ENCODE results near the gene CENPE.
A peak's percentile ranks its signal among the peaks of the same experiment; 100 is the strongest.
"Not testable (repeated sequence)": the region's sequence is repeated elsewhere in the genome, so short reads cannot be mapped to it uniquely, and the experiment has no call there.

Gene CENPE, protein sequence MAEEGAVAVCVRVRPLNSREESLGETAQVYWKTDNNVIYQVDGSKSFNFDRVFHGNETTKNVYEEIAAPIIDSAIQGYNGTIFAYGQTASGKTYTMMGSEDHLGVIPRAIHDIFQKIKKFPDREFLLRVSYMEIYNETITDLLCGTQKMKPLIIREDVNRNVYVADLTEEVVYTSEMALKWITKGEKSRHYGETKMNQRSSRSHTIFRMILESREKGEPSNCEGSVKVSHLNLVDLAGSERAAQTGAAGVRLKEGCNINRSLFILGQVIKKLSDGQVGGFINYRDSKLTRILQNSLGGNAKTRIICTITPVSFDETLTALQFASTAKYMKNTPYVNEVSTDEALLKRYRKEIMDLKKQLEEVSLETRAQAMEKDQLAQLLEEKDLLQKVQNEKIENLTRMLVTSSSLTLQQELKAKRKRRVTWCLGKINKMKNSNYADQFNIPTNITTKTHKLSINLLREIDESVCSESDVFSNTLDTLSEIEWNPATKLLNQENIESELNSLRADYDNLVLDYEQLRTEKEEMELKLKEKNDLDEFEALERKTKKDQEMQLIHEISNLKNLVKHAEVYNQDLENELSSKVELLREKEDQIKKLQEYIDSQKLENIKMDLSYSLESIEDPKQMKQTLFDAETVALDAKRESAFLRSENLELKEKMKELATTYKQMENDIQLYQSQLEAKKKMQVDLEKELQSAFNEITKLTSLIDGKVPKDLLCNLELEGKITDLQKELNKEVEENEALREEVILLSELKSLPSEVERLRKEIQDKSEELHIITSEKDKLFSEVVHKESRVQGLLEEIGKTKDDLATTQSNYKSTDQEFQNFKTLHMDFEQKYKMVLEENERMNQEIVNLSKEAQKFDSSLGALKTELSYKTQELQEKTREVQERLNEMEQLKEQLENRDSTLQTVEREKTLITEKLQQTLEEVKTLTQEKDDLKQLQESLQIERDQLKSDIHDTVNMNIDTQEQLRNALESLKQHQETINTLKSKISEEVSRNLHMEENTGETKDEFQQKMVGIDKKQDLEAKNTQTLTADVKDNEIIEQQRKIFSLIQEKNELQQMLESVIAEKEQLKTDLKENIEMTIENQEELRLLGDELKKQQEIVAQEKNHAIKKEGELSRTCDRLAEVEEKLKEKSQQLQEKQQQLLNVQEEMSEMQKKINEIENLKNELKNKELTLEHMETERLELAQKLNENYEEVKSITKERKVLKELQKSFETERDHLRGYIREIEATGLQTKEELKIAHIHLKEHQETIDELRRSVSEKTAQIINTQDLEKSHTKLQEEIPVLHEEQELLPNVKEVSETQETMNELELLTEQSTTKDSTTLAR (N-terminal part only)

DNA sequence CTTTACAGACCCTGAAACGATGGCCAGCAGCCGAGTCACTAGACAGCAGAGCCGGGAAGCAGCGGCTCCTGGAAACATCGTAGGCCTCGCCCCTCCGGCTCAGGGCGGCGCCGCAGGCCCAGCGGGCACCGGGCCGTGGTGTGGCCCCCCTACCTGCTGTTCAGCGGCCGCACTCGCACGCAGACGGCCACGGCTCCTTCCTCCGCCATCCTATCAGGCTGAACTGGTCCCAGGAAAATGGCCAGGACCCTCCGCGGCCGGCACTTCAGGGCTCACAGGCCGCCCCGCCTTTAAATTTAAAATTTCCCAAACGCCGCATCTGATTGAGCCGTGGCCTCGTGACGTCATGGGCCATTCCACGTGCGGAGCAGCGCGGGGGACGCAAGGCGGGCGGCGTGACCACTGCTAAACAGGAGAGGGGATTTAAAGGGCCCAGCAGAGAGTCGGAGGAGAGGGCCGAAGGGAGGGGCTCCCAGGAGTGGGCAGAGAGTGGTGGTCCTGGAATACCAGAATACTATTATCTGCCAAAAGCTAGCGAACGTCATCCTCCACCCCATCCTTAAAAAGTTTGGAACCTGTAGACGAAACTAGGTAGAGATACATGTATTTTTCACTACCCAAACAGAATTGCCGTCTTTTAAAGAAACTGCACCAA lies at the start of gene CENPE:
CENPE (minus strand) TSS at position 233 of the 655 bp plus-strand sequence; CDS start at position 209, 24 bp downstream.
- DNase-seq (ENCODE audit: low spot score): peak; percentile 85

DNA sequence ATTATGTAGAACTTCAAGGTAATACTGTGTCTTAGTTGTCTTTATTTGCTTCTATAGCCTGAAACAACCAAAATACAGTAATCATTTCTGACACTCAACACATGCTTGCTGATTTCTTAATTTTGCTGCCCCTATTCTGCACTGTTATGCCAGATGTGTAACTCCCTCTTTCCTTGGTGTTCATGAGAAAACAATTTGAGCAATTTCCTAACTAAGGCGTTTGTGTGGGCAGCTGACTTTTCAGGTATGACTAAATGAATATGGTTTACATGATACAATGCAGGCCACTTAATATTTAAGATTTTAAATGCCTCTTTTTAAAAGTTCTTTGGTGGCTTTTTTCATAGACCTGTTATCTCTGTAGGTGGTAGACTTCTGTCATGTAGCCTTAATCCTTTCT lies 46.1 kb upstream of the CENPE start:
- DNase-seq (ENCODE audit: low spot score): no peak

DNA sequence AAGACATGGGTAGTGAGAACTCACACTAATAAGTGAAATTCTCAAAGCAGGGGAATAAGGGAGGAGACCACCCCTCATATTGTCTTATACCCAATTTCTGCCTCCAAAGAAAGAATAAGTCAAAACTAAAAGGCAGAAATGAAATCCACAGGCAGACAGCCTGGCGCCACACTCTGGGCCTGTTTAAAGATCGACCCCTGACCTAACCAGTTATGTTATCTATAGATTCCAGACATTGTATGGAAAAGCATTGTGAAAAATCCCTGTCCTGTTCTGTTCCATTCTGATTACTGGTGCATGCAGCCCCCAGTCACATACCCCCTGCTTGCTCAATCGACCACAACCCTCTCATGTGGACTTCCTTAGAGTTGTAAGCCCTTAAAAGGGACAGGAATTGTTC lies 32.8 kb upstream of the CENPE start:
- not testable (repeated sequence) for DNase-seq (ENCODE audit: low spot score)

DNA sequence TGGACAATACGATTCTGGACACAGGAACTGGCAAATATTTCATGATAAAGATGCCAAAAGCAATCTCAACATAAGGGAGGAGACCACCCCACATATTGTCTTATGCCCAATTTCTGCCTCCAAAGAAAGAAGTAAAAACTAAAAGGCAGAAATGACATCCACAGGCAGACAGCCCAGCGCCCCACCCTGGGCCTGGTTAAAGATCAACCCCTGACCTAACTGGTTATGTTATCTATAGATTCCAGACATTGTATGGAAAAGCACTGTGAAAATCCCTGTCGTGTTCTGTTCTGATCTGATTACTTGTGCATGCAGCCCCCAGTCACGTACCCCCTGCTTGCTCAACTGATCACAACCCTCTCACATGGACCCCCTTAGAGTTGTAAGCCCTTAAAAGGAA lies 25.4 kb upstream of the CENPE start:
- DNase-seq (ENCODE audit: low spot score): not testable (repeated sequence)

DNA sequence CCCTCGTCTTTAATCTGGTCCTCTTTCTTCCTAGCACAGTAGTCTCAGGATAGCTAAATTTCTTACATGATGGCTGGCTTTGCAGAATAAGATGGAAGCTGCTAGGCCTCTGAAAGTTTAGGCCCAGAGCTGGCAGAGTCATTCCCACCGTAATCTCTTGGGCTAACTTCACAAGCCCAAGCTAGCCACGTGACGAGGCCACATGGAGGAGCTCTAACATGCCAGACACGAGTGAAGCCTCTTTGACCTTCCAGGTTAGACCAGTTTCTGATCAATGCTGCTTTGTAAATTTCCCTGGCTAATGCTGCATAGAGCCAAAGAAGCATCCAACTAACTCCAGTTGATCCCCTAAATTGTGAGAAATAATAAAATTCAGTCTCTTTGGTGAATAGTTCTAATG lies 9.5 kb upstream of the CENPE start:
- DNase-seq (ENCODE audit: low spot score): no peak

DNA sequence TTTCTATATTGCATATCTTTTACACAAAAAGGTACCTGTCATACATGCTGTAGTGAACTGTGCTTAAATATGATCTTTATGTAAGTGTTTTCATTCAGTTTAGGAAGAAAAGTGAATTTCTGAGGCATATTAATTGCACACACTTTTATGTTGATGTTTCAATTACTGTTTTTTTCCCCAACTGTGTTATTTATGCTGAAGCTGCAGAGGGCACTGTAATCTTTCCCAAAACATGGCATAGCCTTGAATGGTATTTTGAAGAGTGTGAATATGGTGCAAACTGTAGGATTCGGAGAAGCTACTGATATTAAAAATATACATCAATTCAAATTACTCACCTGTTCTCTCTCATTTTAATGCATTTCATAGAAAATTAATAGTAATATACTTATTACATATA lies 6.0 kb upstream of the CENPE start:
- DNase-seq (ENCODE audit: low spot score): no peak

DNA sequence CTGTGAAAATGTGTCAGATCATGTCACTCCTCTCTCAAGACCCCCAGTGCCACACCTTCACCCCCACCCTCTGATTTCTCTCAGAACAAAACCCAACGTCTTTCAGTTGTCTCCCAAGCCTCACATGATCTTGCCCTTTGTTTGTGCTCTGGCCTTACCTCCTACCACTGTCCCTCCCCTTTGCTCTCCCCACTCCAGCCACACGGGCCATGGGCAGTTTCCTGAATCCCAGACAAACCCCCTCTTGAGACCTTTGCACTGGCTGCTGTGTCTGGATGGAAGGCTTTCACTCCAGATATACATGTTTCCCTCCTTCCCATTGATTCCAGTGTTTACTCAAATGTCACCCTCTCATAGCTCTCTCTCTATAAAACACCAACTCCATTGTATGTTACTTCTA lies 3.6 kb upstream of the CENPE start:
- no peak for DNase-seq (ENCODE audit: low spot score)

DNA sequence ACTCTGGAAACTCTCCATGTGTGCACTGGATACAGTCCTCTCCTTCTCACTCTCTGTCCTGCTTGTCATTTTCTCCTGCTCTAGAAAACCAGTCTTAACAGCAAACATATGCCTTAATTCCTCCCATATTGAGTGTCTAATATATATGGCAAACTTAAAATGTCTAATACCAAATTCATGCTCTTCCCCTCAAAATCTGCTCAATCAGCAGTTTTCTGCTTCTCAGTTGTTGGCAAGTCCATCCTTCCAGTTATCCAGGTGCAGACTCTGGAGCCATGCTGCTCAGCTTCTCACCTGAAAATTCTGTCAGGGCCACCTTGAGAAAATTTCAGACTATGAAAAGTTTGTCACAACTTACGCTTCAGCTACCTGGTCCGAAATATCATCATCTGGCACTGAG lies 3.1 kb upstream of the CENPE start:
- no peak for DNase-seq (ENCODE audit: low spot score)

DNA sequence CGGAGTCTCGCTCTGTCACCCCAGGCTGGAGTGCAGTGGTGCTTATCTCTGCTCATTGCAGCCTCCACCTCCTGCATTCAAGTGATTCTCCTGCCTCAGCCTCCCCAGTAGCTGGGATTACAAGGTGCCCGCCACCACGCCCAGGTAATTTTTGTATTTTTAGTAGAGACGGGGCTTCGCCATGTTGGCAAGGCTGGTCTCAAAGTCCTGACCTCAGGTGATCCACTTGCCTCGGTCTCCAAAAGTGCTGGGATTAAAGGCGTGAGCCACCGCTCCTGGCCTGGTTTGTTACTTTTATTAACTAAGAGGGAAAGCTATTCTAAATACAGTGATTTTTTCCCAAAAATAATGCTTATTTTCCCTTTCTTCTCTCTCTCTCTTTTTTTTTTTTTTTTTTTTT lies 866 bp upstream of the CENPE start:
- no peak for DNase-seq (ENCODE audit: low spot score)

DNA sequence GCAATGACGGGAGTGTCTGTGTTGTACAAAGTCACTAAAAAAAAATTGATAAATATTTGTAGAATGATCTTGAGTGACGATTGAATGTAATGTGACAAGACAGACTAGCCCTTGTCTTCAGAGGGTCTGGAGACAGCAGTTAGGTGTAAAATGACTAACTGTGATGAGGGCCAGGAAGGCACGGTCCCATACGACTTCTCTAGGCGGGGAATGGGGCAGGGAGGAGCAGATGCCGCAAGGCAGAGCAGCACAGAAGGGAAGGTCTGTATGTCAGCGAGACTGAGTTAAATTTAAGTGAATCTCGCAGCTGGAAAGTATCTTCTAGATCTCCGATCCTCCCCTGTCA lies 405 bp downstream of the CENPE start:
- no peak for DNase-seq (ENCODE audit: low spot score)

DNA sequence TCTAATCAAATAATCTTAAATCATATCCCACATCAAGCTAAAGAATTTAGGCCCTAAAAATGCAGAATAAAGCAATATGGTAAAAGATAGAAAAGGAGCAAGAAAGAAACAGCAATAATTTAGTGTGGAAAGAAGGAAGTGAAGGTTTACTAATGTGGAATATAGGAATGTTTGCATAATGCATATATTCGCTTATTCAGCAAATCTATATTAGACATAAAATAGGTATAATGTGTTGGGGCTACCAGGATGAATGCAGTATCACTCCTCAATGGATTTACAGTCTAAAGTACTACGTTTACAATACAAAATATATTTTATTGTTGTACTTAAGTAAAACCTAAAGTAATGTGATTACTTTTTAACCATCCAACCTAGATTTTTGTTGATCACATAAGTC lies 4.7 kb downstream of the CENPE start:
- no peak for DNase-seq (ENCODE audit: low spot score)

DNA sequence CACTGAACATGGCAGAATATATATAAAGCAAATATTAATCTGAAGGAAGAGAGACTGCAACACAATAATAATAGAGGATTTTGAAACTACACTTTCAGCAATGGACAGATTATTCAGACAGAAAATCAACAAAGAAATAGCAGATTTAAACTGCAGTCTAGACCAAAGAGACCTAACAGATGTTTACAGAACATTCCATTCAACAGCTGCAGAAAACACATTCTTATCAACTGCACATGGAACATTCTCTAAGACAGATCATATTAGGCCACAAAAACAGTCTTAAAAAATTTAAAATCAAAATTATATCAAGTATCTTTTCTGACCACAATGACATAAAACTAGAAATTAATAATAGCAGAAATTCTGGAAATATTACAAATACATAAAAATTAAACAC lies 27.1 kb downstream of the CENPE start:
- no peak for DNase-seq (ENCODE audit: low spot score)

DNA sequence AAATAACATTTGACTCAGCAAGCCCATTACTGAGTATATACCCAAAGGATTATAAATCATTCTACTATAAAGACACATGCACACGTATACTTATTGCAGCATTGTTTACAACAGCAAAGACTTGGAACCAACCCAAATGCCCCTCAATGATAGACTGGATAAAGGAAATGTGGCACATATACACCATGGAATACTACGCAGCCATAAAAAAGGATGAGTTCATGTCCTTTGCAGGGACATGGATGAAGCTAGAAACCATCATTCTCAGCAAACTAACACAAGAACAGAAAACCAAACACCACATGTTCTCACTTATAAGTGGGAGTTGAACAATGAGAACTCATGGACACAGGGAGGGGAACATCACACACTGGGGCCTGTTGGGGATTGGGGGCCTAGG lies 28.4 kb downstream of the CENPE start:
- not testable (repeated sequence) for DNase-seq (ENCODE audit: low spot score)

DNA sequence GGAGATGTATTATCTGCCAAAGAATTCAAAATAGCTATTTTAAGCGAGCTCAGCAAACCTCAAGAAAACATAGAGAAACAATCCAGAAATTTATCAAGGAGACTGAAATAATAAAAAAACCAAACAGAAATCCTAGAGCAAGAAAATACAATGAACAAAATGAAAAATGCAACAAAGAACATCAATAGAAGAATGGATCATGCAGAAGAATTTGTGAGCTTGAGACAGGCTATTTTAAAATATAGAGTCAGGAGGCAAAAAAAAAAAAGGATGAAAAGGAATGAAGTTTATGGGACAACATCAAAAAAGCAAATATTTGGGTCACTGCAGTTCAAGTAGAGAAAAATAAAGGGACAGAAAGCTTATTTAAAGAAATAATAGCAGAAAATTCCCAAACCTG lies 29.1 kb downstream of the CENPE start:
- DNase-seq (ENCODE audit: low spot score): no peak

DNA sequence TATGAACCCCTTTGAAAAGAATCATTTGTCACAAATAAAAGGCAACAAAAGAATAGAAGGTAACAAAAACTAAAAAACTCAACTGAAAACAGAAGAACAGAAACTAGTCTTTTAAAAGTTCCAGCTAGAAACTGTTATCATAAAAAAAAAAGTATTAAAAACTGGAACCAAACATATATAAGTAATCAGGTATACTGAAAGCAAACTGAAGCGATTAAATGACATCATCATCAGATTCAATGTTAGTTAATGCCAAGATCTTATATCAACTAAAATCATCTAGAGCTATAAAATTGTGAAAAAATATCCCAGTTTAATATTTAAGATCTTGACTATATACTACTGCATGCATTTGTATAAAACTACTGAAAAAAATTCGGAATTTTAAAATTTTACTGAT lies 36.0 kb downstream of the CENPE start:
- no peak for DNase-seq (ENCODE audit: low spot score)

DNA sequence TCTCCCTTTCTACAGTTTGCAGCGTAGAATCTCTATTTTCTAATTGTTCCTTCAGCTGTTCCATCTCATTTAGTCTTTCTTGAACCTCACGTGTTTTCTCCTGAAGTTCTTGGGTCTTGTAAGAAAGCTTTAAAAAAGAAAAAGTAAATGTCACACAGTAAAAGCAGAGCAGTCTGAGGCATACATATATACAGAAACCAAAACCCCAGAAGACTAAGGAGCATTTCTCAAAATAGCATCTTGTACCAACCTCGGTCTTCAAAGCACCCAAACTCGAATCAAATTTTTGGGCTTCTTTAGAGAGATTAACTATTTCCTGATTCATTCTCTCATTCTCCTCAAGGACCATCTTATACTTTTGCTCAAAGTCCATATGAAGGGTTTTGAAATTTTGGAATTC lies 39.4 kb downstream of the CENPE start:
- no peak for DNase-seq (ENCODE audit: low spot score)

DNA sequence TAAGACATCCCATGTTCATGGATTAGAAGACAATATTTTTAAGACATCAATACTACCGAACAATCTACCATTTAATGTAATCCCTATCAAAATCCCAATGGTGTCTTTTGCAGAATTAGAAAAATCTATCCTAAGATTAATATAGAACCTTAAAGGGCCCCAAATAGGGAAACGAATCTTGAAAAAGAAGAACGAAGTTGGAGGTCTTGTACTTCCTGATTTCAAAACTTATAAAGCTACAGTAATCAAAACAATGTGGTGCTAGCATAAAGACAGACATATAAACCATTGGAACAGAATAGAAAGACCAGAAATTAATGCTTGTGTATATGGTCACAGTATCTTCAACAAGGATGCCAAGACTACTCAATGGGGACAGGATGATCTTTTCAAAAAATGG lies 42.0 kb downstream of the CENPE start:
- no peak for DNase-seq (ENCODE audit: low spot score)

DNA sequence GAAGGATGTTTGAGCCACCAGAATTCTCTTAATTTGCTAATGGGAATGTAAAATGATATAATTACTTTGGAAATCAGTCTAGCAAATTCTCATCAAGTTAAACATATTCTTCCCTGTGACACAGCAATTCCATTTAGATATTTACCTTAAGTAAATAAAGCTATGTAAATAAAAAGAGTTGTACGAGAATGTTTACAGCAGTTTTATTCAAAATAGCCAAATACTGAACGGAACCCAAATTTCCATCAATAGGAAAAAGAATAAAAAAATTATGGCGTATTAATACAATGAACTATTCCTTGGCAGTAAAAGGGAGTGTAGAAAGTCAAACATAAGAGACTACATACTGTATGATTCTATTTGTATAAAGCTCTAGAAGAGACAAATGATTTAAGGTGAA lies 45.8 kb downstream of the CENPE start:
- no peak for DNase-seq (ENCODE audit: low spot score)

DNA sequence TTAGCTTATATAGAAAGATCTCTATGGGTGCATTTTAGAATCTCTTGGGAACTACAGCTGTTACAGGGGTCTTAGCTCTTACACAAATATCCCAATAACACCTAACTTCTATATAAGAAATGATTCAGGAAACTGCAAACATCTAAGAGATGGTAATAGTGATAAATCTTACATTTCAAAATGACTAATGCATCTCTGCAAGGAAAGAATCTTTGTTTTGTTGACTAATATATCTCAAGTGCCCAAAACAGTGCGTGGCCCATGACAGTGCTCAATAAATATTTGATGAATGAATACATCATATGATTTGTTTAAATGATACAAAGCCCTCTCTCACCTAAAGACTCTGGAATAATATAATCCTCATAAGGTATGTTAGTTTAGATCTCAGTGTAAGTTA lies 47.5 kb downstream of the CENPE start:
- DNase-seq (ENCODE audit: low spot score): no peak

DNA sequence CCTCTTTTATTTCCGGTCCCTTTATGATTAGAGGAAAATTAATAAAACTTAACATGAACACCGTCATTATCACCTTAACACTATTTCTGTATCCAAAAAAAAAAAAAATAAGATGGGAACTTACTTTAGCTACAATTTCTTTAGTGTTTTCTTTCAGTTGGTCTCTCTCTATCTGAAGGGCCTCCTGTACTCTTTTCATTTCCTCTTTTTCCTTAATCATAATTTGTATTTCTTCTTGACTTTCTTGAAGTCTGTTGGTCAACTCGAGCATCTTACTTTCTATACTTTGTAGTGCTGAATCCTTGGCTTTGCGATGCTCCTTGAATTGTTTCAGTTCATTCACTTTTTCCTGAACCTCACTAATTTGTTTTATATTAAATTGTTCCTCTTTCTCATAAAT lies 53.2 kb downstream of the CENPE start:
- DNase-seq (ENCODE audit: low spot score): no peak

DNA sequence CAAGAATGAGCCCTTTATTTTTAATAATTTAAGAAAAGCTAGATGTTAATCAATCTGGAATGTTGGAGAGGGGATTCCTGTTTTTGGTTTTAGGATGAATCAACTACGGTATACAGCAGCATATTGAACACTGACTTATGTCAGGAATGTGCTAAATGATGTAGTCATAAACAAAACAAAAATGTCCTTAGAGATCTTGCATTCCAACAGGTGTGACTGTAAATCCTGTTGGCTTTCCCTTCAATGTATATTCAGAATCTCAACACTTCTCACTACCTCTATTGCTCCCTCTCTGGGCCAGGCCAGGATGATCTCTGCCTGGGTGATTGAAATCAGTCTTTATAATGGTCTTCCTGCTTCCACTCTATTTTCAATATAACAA lies 60.7 kb downstream of the CENPE start:
- no peak for DNase-seq (ENCODE audit: low spot score)
